ENCODE measurements around the gene TRAF3IP3.
"Not testable (repeated sequence)": the region's sequence is repeated elsewhere in the genome, so short reads cannot be mapped to it uniquely, and the experiment has no call there.

TRAF3IP3 gene

GRCh38 chr1:209791920-209792319 lies 36.1 kb downstream of the TRAF3IP3 start:
- ChIA-PET POLR2A (interaction anchor here (0.6 kb wide), 1 partner anchor 1131 kb away, joined by 3 read pairs; no protein-coding TSS in a partner anchor), CTCF (no interaction called here)
- Histone ChIP-seq H3K4me3 (ENCODE audit: control insufficient read depth in 1 of 7, extremely low read depth in 1 of 7, insufficient read depth in 4 of 7, low read depth in 2 of 7, low read length in 6 of 7) (no peak overlapping the region), H3K27ac (ENCODE audit: insufficient read depth in 1 of 2, low read depth in 1 of 2, low read length in 2 of 2, poor library complexity in 1 of 2, severe bottlenecking in 2 of 2) (no peak overlapping the region), H3K9me3 (ENCODE audit: control extremely low read depth in 1 of 5, control insufficient read depth in 4 of 5, insufficient read depth in 2 of 5, low read depth in 1 of 5, low read length in 4 of 5) (no peaks in the 10 kb centered on the region), H3K36me3 (ENCODE audit: control insufficient read depth in 4 of 4, insufficient read depth in 4 of 4, low read length in 3 of 4) (no peaks in the 10 kb centered on the region), H3K27me3 (replicated peaks in 2 of 5; ENCODE audit: control insufficient read depth in 4 of 5, insufficient read depth in 5 of 5, low read length in 4 of 5) (peaks cover 0 to 7% (median 0%) of the 10 kb centered on the region in 5 experiments), H3K4me1 (ENCODE audit: control extremely low read depth in 1 of 4, control insufficient read depth in 4 of 4, insufficient read depth in 4 of 4, low read length in 3 of 4) (no peaks in the 10 kb centered on the region)
- WGBS (ENCODE audit: insufficient coverage) = 45% methylated on average over 1 of the region's 1 CpG
- DNase-seq = no peak

- 100% methylated on average over 2 of the region's 3 CpGs for WGBS (ENCODE audit: insufficient coverage)
Observed at GRCh38 chr1:209793711-209794110, 37.9 kb downstream of the TRAF3IP3 start.

GRCh38 chr1:209797978-209798639 lies 42.3 kb downstream of the TRAF3IP3 start:
- Histone ChIP-seq H3K27me3 (replicated peaks in 2 of 5; ENCODE audit: control insufficient read depth in 4 of 5, insufficient read depth in 5 of 5, low read length in 4 of 5) (peaks cover 0 to 2% (median 0%) of the 10 kb centered on the region in 5 experiments), H3K36me3 (ENCODE audit: control insufficient read depth in 4 of 4, insufficient read depth in 4 of 4, low read length in 3 of 4) (no peaks in the 10 kb centered on the region), H3K4me1 (ENCODE audit: control extremely low read depth in 1 of 4, control insufficient read depth in 4 of 4, insufficient read depth in 4 of 4, low read length in 3 of 4) (no peaks in the 10 kb centered on the region), H3K4me3 (ENCODE audit: control insufficient read depth in 1 of 7, extremely low read depth in 1 of 7, insufficient read depth in 4 of 7, low read depth in 2 of 7, low read length in 6 of 7) (no peak overlapping the region), H3K27ac (ENCODE audit: insufficient read depth in 1 of 2, low read depth in 1 of 2, low read length in 2 of 2, poor library complexity in 1 of 2, severe bottlenecking in 2 of 2) (no peak overlapping the region), H3K9me3 (ENCODE audit: control extremely low read depth in 1 of 5, control insufficient read depth in 4 of 5, insufficient read depth in 2 of 5, low read depth in 1 of 5, low read length in 4 of 5) (no peaks in the 10 kb centered on the region)
- POLR2A ChIA-PET = no interaction called here
- CTCF ChIA-PET = interaction anchor here (1.0 to 2.0 kb wide), 3 partner anchors 8 to 26 kb away, joined by 3 to 6 read pairs (median 4); no protein-coding TSS in a partner anchor
- 95% methylated on average over 7 of the region's 9 CpGs for WGBS (ENCODE audit: insufficient coverage)
- DNase-seq = peak in 2 of 3 donors; percentile 29 to 31

More at GRCh38 chr1:209793711-209794110, 37.9 kb downstream of the TRAF3IP3 start:
- CTCF ChIA-PET = interaction anchor here (1.2 kb wide), 1 partner anchor 22 kb away, joined by 3 read pairs; no protein-coding TSS in a partner anchor
- H3K9me3 ChIP-seq (ENCODE audit: control extremely low read depth in 1 of 5, control insufficient read depth in 4 of 5, insufficient read depth in 2 of 5, low read depth in 1 of 5, low read length in 4 of 5); POLR2A ChIA-PET; H3K4me1 ChIP-seq (ENCODE audit: control extremely low read depth in 1 of 4, control insufficient read depth in 4 of 4, insufficient read depth in 4 of 4, low read length in 3 of 4); DNase-seq; H3K4me3 ChIP-seq (ENCODE audit: control insufficient read depth in 1 of 7, extremely low read depth in 1 of 7, insufficient read depth in 4 of 7, low read depth in 2 of 7, low read length in 6 of 7); H3K27me3 ChIP-seq (replicated peaks in 2 of 5; ENCODE audit: control insufficient read depth in 4 of 5, insufficient read depth in 5 of 5, low read length in 4 of 5); H3K36me3 ChIP-seq (ENCODE audit: control insufficient read depth in 4 of 4, insufficient read depth in 4 of 4, low read length in 3 of 4); H3K27ac ChIP-seq (ENCODE audit: insufficient read depth in 1 of 2, low read depth in 1 of 2, low read length in 2 of 2, poor library complexity in 1 of 2, severe bottlenecking in 2 of 2): not testable (repeated sequence)

GRCh38 chr1:209800984-209801834 lies 45.4 kb downstream of the TRAF3IP3 start:
- WGBS (ENCODE audit: insufficient coverage) = 100% methylated on average over 1 of the region's 5 CpGs
- no peak overlapping the region for H3K27ac ChIP-seq (ENCODE audit: insufficient read depth in 1 of 2, low read depth in 1 of 2, low read length in 2 of 2, poor library complexity in 1 of 2, severe bottlenecking in 2 of 2)
- CTCF ChIA-PET = interaction anchor here (0.6 to 3.7 kb wide), 3 partner anchors 10 to 23 kb away, joined by 3 to 14 read pairs (median 3); partner anchors contain the start of gene C1orf74
- no peak overlapping the region for H3K4me3 ChIP-seq (ENCODE audit: control insufficient read depth in 1 of 7, extremely low read depth in 1 of 7, insufficient read depth in 4 of 7, low read depth in 2 of 7, low read length in 6 of 7)
- POLR2A ChIA-PET = no interaction called here
- DNase-seq = no peak
- peaks cover 0 to 14% (median 2%) of the 10 kb centered on the region in 5 experiments for H3K27me3 ChIP-seq (replicated peaks in 2 of 5; ENCODE audit: control insufficient read depth in 4 of 5, insufficient read depth in 5 of 5, low read length in 4 of 5)
- no peaks in the 10 kb centered on the region for H3K9me3 ChIP-seq (ENCODE audit: control extremely low read depth in 1 of 5, control insufficient read depth in 4 of 5, insufficient read depth in 2 of 5, low read depth in 1 of 5, low read length in 4 of 5)
- H3K36me3 ChIP-seq (ENCODE audit: control insufficient read depth in 4 of 4, insufficient read depth in 4 of 4, low read length in 3 of 4) = no peaks in the 10 kb centered on the region
- H3K4me1 ChIP-seq (ENCODE audit: control extremely low read depth in 1 of 4, control insufficient read depth in 4 of 4, insufficient read depth in 4 of 4, low read length in 3 of 4) = peaks cover 0 to 9% (median 5%) of the 10 kb centered on the region in 4 experiments

GRCh38 chr1:209802117-209802779 lies 46.4 kb downstream of the TRAF3IP3 start:
- peaks cover 0 to 14% (median 2%) of the 10 kb centered on the region in 5 experiments for H3K27me3 ChIP-seq (replicated peaks in 2 of 5; ENCODE audit: control insufficient read depth in 4 of 5, insufficient read depth in 5 of 5, low read length in 4 of 5)
- H3K27ac ChIP-seq (ENCODE audit: insufficient read depth in 1 of 2, low read depth in 1 of 2, low read length in 2 of 2, poor library complexity in 1 of 2, severe bottlenecking in 2 of 2) = no peak overlapping the region
- 100% methylated on average over 2 of the region's 4 CpGs for WGBS (ENCODE audit: insufficient coverage)
- H3K9me3 ChIP-seq (ENCODE audit: control extremely low read depth in 1 of 5, control insufficient read depth in 4 of 5, insufficient read depth in 2 of 5, low read depth in 1 of 5, low read length in 4 of 5) = no peaks in the 10 kb centered on the region
- POLR2A ChIA-PET = no interaction called here
- CTCF ChIA-PET = interaction anchor here (1.0 to 3.7 kb wide), 2 partner anchors 17 to 21 kb away, joined by 3 to 14 read pairs; partner anchors contain the start of gene C1orf74
- H3K4me1 ChIP-seq (ENCODE audit: control extremely low read depth in 1 of 4, control insufficient read depth in 4 of 4, insufficient read depth in 4 of 4, low read length in 3 of 4) = peaks cover 0 to 12% (median 5%) of the 10 kb centered on the region in 4 experiments
- no peak overlapping the region for H3K4me3 ChIP-seq (ENCODE audit: control insufficient read depth in 1 of 7, extremely low read depth in 1 of 7, insufficient read depth in 4 of 7, low read depth in 2 of 7, low read length in 6 of 7)
- DNase-seq = peak in 2 of 3 donors; percentile 22 to 55
- no peaks in the 10 kb centered on the region for H3K36me3 ChIP-seq (ENCODE audit: control insufficient read depth in 4 of 4, insufficient read depth in 4 of 4, low read length in 3 of 4)

GRCh38 chr1:209802780-209803152 lies 46.9 kb downstream of the TRAF3IP3 start:
- H3K36me3 ChIP-seq (ENCODE audit: control insufficient read depth in 4 of 4, insufficient read depth in 4 of 4, low read length in 3 of 4) = no peaks in the 10 kb centered on the region
- peaks cover 0 to 12% (median 5%) of the 10 kb centered on the region in 4 experiments for H3K4me1 ChIP-seq (ENCODE audit: control extremely low read depth in 1 of 4, control insufficient read depth in 4 of 4, insufficient read depth in 4 of 4, low read length in 3 of 4)
- ChIA-PET CTCF (interaction anchor here (3.7 kb wide), 1 partner anchor 21 kb away, joined by 14 read pairs; no protein-coding TSS in a partner anchor), POLR2A (no interaction called here)
- WGBS (ENCODE audit: insufficient coverage) = 96% methylated on average over 4 of the region's 4 CpGs
- no peak for DNase-seq
- H3K4me3 ChIP-seq (ENCODE audit: control insufficient read depth in 1 of 7, extremely low read depth in 1 of 7, insufficient read depth in 4 of 7, low read depth in 2 of 7, low read length in 6 of 7) = no peak overlapping the region
- no peak overlapping the region for H3K27ac ChIP-seq (ENCODE audit: insufficient read depth in 1 of 2, low read depth in 1 of 2, low read length in 2 of 2, poor library complexity in 1 of 2, severe bottlenecking in 2 of 2)
- no peaks in the 10 kb centered on the region for H3K9me3 ChIP-seq (ENCODE audit: control extremely low read depth in 1 of 5, control insufficient read depth in 4 of 5, insufficient read depth in 2 of 5, low read depth in 1 of 5, low read length in 4 of 5)
- H3K27me3 ChIP-seq (replicated peaks in 2 of 5; ENCODE audit: control insufficient read depth in 4 of 5, insufficient read depth in 5 of 5, low read length in 4 of 5) = peaks cover 0 to 14% (median 2%) of the 10 kb centered on the region in 5 experiments
